DND-41 (cell line): ENCODE measurements around the gene ART3.

ENCODE experiments used
- ATAC-seq: fragments of 200-7000 bp; cut with Tn5 transposase; 3 replicates; pipeline ENCODE4 v1.9.1; 2021; ENCODE audit warnings: low read depth; ENCODE audit not compliant: insufficient read depth
- DNase-seq: peaks from one replicate; pipeline ENCODE4 v3.0.0-alpha.2; 2020
- H2AFZ ChIP-seq: 2 replicates; pipeline ENCODE4 v1.6.0; 2012; ENCODE audit warnings: low read depth, low read length
- H3K27ac ChIP-seq: 2 replicates; pipeline ENCODE4 v1.5.1; 2012; ENCODE audit warnings: low read length, inconsistent platforms
- H3K27me3 ChIP-seq: fragments of 200-600 bp; sonication (generic); 2 replicates; pipeline ENCODE4 v1.6.0; 2012; ENCODE audit warnings: low read length, mild to moderate bottlenecking, inconsistent platforms; ENCODE audit not compliant: insufficient read depth, poor library complexity
- H3K36me3 ChIP-seq: 2 replicates; pipeline ENCODE4 v1.5.1; 2012; ENCODE audit warnings: low read length, inconsistent platforms; ENCODE audit not compliant: insufficient read depth
- H3K4me1 ChIP-seq: 2 replicates; pipeline ENCODE4 v1.5.1; 2012; ENCODE audit warnings: mild to moderate bottlenecking, low read length; ENCODE audit not compliant: insufficient read depth
- H3K4me2 ChIP-seq: 2 replicates; pipeline ENCODE4 v1.6.0; 2012; ENCODE audit warnings: mild to moderate bottlenecking, moderate library complexity, low read length, inconsistent platforms; ENCODE audit not compliant: insufficient read depth
- H3K4me3 ChIP-seq, 2 experiments: fragments of 200-600 bp in 1 of 2; shearing (Covaris generic) in 1 of 2; 2 replicates each; pipeline ENCODE4 v1.5.1; 2012 to 2016; ENCODE audit warnings: inconsistent platforms in 2 of 2, low read length in 2 of 2, mild to moderate bottlenecking in 2 of 2, low read depth in 1 of 2, moderate library complexity in 1 of 2
- H3K79me2 ChIP-seq: 2 replicates; pipeline ENCODE4 v1.6.0; 2012; ENCODE audit warnings: low read length, inconsistent platforms; ENCODE audit not compliant: insufficient read depth
- H3K9ac ChIP-seq: 2 replicates; pipeline ENCODE4 v1.6.0; 2012; ENCODE audit warnings: low read depth, mild to moderate bottlenecking, inconsistent platforms, low read length, moderate library complexity
- H3K9me3 ChIP-seq: 2 replicates; pipeline ENCODE4 v1.5.1; 2012; ENCODE audit warnings: low read length, moderate library complexity, mild to moderate bottlenecking, inconsistent platforms; ENCODE audit not compliant: insufficient read depth, severe bottlenecking
- H4K20me1 ChIP-seq: 2 replicates; pipeline ENCODE4 v1.6.0; 2012; ENCODE audit warnings: low read length; ENCODE audit not compliant: insufficient read depth
- CTCF ChIP-seq: IDR thresholded peaks from 2 replicates; pipeline ENCODE4 v1.5.1; 2012; ENCODE audit warnings: borderline replicate concordance, low read length, moderate library complexity, mild to moderate bottlenecking; ENCODE audit not compliant: poor library complexity, severe bottlenecking; ENCODE audit errors: extremely low read depth
- EZH2 ChIP-seq: IDR thresholded peaks from 3 replicates; pipeline ENCODE4 v1.6.1; 2012; ENCODE audit warnings: borderline replicate concordance, low read depth, mild to moderate bottlenecking, moderate library complexity, low read length, inconsistent platforms; ENCODE audit not compliant: severe bottlenecking

ART3 gene

GRCh38 chr4:76058302-76058701 lies 16.2 kb upstream of the ART3 start:
- no peaks in the 10 kb centered on the region for H3K36me3 ChIP-seq
- H3K9me3 ChIP-seq = no peaks in the 10 kb centered on the region
- H3K9ac ChIP-seq = no peak overlapping the region
- TF ChIP-seq EZH2 (no peak), CTCF (no peak)
- no peaks in the 10 kb centered on the region for H3K79me2 ChIP-seq
- peaks cover 38% of the 10 kb centered on the region for H3K27me3 ChIP-seq
- ATAC-seq = no peak
- no peak for DNase-seq
- no peak overlapping the region for H3K4me2 ChIP-seq
- H3K4me3 ChIP-seq = no peak overlapping the region
- no peaks in the 10 kb centered on the region for H4K20me1 ChIP-seq
- no peak overlapping the region for H2AFZ ChIP-seq
- H3K4me1 ChIP-seq = no peaks in the 10 kb centered on the region
- H3K27ac ChIP-seq = no peak overlapping the region

GRCh38 chr4:76058888-76059426 lies 15.6 kb upstream of the ART3 start:
- ATAC-seq = no peak
- Histone ChIP-seq H3K9ac (no peak overlapping the region), H3K27me3 (peaks cover 36% of the 10 kb centered on the region), H3K79me2 (no peaks in the 10 kb centered on the region), H3K4me1 (no peaks in the 10 kb centered on the region), H3K36me3 (no peaks in the 10 kb centered on the region), H3K4me3 (no peak overlapping the region), H4K20me1 (no peaks in the 10 kb centered on the region), H3K9me3 (no peaks in the 10 kb centered on the region), H3K4me2 (no peak overlapping the region), H2AFZ (no peak overlapping the region), H3K27ac (no peak overlapping the region)
- TF ChIP-seq EZH2 (no peak), CTCF (no peak)
- DNase-seq = no peak

GRCh38 chr4:76059750-76060149 lies 14.8 kb upstream of the ART3 start:
- Histone ChIP-seq H2AFZ (no peak overlapping the region), H3K27ac (no peak overlapping the region), H3K36me3 (no peaks in the 10 kb centered on the region), H3K79me2 (no peaks in the 10 kb centered on the region), H3K4me1 (no peaks in the 10 kb centered on the region), H3K4me2 (no peak overlapping the region), H3K9me3 (no peaks in the 10 kb centered on the region), H3K9ac (no peak overlapping the region), H4K20me1 (no peaks in the 10 kb centered on the region), H3K27me3 (peaks cover 32% of the 10 kb centered on the region), H3K4me3 (no peak overlapping the region)
- no peak for ATAC-seq
- TF ChIP-seq CTCF (no peak), EZH2 (no peak)
- no peak for DNase-seq

GRCh38 chr4:76060506-76060905 lies 14.0 kb upstream of the ART3 start:
- TF ChIP-seq EZH2 (no peak), CTCF (no peak)
- Histone ChIP-seq H3K79me2 (no peaks in the 10 kb centered on the region), H3K4me1 (no peaks in the 10 kb centered on the region), H3K27me3 (peaks cover 26% of the 10 kb centered on the region), H2AFZ (no peak overlapping the region), H3K9me3 (no peaks in the 10 kb centered on the region), H3K27ac (no peak overlapping the region), H4K20me1 (no peaks in the 10 kb centered on the region), H3K9ac (no peak overlapping the region), H3K4me2 (no peak overlapping the region), H3K4me3 (no peak overlapping the region), H3K36me3 (no peaks in the 10 kb centered on the region)
- no peak for ATAC-seq
- no peak for DNase-seq
